AG04450 (cell line): ENCODE data around the gene CDH2. TPM values are rescaled to one million over a fixed set of nuclear protein-coding genes. Genes with fewer than 3 reads are reported as not detected.

Source experiments
- CTCF ChIA-PET: fragments of 300-600, 350-600 bp; formaldehyde crosslinking; extraction: SDS; loops from one replicate; lab custom pipeline; 2022; ENCODE audit warnings: antibody characterized with exemption, inconsistent platforms; lab: Charles Lee
- POLR2A ChIA-PET: fragments of 350-600 bp; formaldehyde crosslinking; extraction: SDS; loops from one replicate; lab custom pipeline; 2021; ENCODE audit warnings: antibody characterized with exemption, inconsistent platforms; lab: Yijun Ruan, JAX
- DNase-seq: peaks from one replicate; pipeline ENCODE4 v3.0.0-alpha.2; 2011; ENCODE audit warnings: low read depth, low spot score
- H3K27ac ChIP-seq: one replicate; pipeline ENCODE4 v1.5.1; 2012; ENCODE audit warnings: low read depth, low read length, control low read depth
- H3K27me3 ChIP-seq: one replicate; pipeline ENCODE4 v1.6.0; 2012; ENCODE audit warnings: low read length; ENCODE audit not compliant: control insufficient read depth, insufficient read depth
- H3K4me3 ChIP-seq: 2 replicates; pipeline ENCODE4 v1.5.1; 2011; ENCODE audit warnings: mild to moderate bottlenecking, low read depth, low read length, control low read depth
- H3K9me3 ChIP-seq: 2 replicates; pipeline ENCODE4 v1.5.1; 2012; ENCODE audit warnings: low read length; ENCODE audit not compliant: control insufficient read depth, insufficient read depth
- CTCF ChIP-seq: IDR thresholded peaks from 2 replicates; pipeline ENCODE4 v1.5.1; 2011; ENCODE audit warnings: low read depth, low read length, control low read depth, inconsistent platforms
- polyA plus RNA-seq: library from polyadenylated mRNA; depleted of rRNA; stranded (reverse); fragments of >200 nt; gene quantifications from 2 replicates; pipeline ENCODE4 v1.2.3, GENCODE V29; 2011

CDH2 gene
- polyA plus RNA-seq, 1 experiment: 45.9 TPM

GRCh38 chr18:28161608-28162599 is 15.0 kb downstream of the CDH2 start:
- no peaks in the 10 kb centered on the region for H3K9me3 ChIP-seq
- no peak for TF ChIP-seq CTCF
- H3K27ac ChIP-seq: no peak overlapping the region
- ChIA-PET POLR2A (interaction anchor here (0.5 to 0.7 kb wide), 3 partner anchors 12 to 508 kb away, joined by 3 to 5 read pairs (median 4); no protein-coding TSS in a partner anchor), CTCF (interaction anchor here (0.9 kb wide), 1 partner anchor 49 kb away, joined by 9 read pairs; no protein-coding TSS in a partner anchor)
- H3K4me3 ChIP-seq: no peak overlapping the region
- no peak for DNase-seq
- H3K27me3 ChIP-seq: no peaks in the 10 kb centered on the region

GRCh38 chr18:28159055-28159454 is 17.9 kb downstream of the CDH2 start:
- TF ChIP-seq CTCF: no peak
- no peak overlapping the region for H3K27ac ChIP-seq
- POLR2A ChIA-PET: no interaction called here
- DNase-seq: no peak
- H3K4me3 ChIP-seq: no peak overlapping the region
- no peaks in the 10 kb centered on the region for H3K9me3 ChIP-seq
- CTCF ChIA-PET: interaction anchor here (1.0 to 1.2 kb wide), 2 partner anchors 12 to 554 kb away, joined by 3 read pairs; no protein-coding TSS in a partner anchor
- H3K27me3 ChIP-seq: no peaks in the 10 kb centered on the region

- POLR2A ChIA-PET: no interaction called here
- Histone ChIP-seq H3K4me3 (no peak overlapping the region), H3K27ac (no peak overlapping the region), H3K9me3 (no peaks in the 10 kb centered on the region), H3K27me3 (no peaks in the 10 kb centered on the region)
- no peak for TF ChIP-seq CTCF
- CTCF ChIA-PET: interaction anchor here (1.0 to 1.2 kb wide), 2 partner anchors 11 to 553 kb away, joined by 3 read pairs; no protein-coding TSS in a partner anchor
- DNase-seq: no peak
These were observed 18.8 kb downstream of the CDH2 start for GRCh38 chr18:28158083-28158581.

- Histone ChIP-seq H3K4me3 (no peak overlapping the region), H3K27ac (no peak overlapping the region), H3K27me3 (no peaks in the 10 kb centered on the region), H3K9me3 (no peaks in the 10 kb centered on the region; the same call in 1 of the 2 replicates)
- ChIA-PET CTCF (no interaction called here), POLR2A (no interaction called here)
- TF ChIP-seq CTCF: no peak
- DNase-seq: no peak
These were observed 23.4 kb downstream of the CDH2 start for GRCh38 chr18:28153485-28154065.
